Stimulated activated CD4-positive, alpha-beta T cell treated with anti-CD3 and anti-CD28 coated beads, Interleukin-1b, Interleukin-23, amount 100 ng/mL, for 24 hours (primary cell): ENCODE measurements around the gene MS4A10.

Experiments used
- DNase-seq, 4 experiments: peaks; one replicate each; pipeline ENCODE4 v3.0.0-alpha.2; 2020; ENCODE audit warnings: low read depth in 4 of 4, low spot score in 1 of 4

Gene MS4A10

DNA sequence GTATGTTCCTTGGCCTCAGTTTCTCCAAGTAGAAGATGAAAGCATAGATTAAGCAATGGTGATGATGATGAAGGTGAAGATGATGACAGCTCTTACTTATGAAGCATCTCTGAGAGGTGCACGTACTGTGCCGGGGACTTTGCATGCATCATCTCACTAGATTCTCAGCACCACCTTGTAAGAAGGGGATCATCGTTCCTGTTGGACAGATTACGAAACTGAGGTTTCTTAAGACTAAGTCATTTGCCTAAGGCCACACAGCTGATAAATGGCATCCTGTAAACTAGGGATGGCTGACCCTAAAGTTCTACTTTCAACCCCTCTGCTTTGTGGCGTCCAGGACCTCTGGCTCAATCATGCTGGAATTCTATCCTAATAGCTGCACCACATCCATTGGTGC lies 19.8 kb upstream of the MS4A10 start:
- DNase-seq: no peak

GRCh38 chr11:60766547-60766946 lies 18.6 kb upstream of the MS4A10 start:
- DNase-seq: no peak

DNA sequence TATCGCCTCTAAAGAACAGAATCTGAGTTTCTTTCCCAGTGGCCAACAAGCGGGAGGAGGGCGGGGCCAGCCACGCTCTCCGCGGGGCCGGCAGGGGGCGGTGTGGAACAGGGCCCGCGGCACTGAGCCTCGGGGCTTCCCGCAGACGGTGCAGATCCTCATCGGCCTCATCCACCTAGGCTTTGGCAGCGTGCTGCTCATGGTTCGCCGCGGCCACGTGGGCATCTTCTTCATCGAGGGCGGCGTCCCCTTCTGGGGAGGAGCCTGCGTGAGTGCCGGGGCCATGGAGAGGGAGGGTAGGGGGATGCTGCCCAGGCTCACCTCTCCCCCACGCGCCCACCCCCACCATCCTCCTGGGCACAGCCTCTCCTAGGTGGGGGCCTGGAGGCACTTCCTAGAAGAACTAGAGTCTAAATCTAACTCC lies 17.7 kb upstream of the MS4A10 start:
- DNase-seq: peak in 1 of 4 experiments; percentile 6

- no peak for DNase-seq
Observed at GRCh38 chr11:60768202-60768601, 16.9 kb upstream of the MS4A10 start.

GRCh38 chr11:60769273-60769672 lies 15.9 kb upstream of the MS4A10 start:
- DNase-seq: no peak

GRCh38 chr11:60769811-60770210 lies 15.3 kb upstream of the MS4A10 start:
- no peak for DNase-seq

GRCh38 chr11:60771146-60771545 lies 14.0 kb upstream of the MS4A10 start:
- no peak for DNase-seq

GRCh38 chr11:60771879-60772525 lies 13.1 kb upstream of the MS4A10 start:
- no peak for DNase-seq

DNA sequence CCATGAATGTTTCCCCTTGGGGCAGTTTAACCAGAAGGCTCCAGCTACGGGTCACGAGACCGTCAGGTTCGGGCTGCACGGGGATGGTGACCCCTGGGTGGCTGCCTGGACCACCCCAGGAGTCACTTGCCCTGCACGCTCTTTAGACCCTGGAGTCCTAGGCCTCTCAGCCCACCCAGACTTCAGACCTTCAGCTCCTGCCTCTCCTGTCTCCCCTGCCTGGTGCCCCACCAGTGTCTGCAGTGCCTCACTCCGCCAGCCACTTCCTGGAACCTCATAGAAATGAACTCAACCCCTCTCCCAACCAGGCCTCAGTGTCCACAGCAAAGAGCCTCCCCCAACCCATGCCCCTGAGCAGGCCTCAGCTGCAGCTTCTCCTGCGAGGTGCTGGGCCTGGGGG lies 12.5 kb upstream of the MS4A10 start:
- DNase-seq: no peak

DNA sequence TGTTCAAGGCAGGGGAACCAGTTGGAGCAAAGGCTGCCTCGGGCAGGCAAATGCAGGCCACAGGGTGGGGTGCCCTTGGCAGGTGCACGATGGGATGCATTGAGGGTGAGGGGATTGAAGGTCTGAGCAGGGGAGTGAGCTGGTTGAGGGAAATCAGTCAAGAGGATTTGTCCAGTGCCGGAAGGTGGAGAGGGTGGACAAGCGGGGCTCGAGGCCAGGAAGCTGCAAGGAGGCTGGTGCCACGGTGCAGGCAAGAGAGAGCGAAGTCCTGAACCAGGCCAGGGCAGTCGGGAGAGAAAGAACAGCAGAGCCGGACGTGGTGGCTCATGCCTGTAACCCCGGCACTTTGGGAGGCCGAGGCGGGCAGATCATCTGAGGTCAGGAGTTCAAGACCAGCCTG lies 10.4 kb upstream of the MS4A10 start:
- DNase-seq: no peak

- DNase-seq: peak; percentile 59 to 77 (median 74)
Observed at GRCh38 chr11:60775420-60775961, 9.6 kb upstream of the MS4A10 start.

DNA sequence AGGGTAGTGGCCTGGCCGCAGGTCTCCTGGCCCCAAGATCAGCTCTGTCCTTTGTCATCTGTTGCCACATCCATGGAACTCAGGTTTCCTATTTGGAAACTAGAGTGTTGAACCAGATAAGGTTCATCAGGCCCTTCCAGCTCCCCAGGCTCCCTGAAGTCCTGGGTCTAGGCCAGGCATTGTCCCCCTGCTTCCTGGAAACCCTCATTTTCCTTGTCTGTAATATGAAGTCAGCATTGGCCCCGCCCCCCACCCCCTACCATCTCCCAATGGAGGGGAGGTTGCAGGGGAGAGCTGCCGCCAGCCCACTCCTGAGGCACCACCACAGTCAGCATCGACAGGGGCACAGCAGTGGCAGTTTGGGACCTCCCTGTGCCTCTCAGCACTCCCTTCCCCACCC lies 9.0 kb upstream of the MS4A10 start:
- no peak for DNase-seq

GRCh38 chr11:60777106-60777505 lies 8.0 kb upstream of the MS4A10 start:
- no peak for DNase-seq

- no peak for DNase-seq
Observed at GRCh38 chr11:60777572-60777971, 7.6 kb upstream of the MS4A10 start.

- no peak for DNase-seq
Observed at GRCh38 chr11:60780065-60780464, 5.1 kb upstream of the MS4A10 start.

DNA sequence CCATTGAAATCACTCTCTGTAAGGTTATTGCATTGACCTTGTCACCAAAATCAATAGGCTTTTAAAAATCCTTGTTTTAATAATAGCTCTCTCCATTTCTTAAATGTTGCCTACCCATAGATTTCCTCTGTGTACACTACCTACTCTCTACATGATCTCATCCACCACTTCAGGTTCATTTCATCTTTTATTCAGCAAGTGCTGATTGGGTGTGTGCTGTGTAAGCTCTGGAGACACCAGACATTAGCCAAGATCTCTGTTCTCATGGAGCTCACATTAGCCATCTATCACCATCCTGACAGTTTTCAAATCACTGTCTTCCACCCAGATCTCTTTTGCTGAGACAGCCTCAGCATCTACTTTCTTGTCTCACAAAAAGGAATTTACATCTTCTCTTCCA lies 4.4 kb upstream of the MS4A10 start:
- no peak for DNase-seq

DNA sequence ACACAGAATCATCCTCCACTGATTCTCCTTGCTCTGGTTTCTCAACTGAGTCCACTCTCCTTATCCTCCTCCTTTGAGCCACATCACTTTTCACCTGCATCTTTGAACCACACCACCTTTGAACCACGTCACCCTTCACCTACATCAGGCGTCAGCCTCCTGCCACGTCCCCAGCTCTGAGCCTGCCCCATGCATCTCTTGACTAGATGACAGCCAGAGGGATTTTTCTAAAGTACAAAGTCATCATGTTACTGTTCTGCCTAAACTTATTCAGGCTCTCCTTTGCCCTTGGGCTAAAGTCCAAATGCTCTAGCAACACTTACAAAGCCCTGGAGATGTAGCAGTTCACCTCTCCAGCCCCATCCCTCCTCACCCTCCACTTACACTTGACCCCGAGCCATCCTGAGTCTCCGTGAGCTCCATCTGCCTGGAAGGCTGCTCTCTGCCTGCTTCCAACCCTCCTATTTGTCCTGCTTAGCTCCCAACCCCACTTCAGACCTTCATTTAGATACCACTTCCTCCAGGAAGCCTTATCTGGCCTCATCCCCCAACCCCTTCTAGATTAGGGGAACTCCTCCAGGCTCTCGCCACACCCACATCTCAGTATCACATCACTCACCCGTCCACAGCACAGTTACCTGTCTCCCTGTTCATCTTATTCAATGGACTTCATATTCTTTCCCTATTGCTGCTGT lies 3.7 kb upstream of the MS4A10 start:
- no peak for DNase-seq

DNA sequence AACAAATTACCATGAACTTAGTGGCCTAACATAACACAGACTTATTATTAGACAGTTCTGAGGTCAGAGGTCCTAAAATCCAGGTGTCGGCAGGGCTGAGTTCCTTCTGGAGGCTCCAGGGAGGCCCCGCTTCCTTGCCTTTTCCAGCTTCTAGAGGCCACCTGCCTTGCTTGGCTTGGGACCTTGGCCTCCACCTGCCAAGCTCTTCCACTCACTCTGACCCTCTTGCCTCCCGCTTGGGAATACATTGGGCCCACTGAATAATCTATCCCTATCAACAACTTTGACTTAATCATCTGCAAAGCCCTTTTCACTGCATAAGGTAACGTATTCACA lies 3.2 kb upstream of the MS4A10 start:
- DNase-seq: no peak

GRCh38 chr11:60782393-60783140 lies 2.6 kb upstream of the MS4A10 start:
- no peak for DNase-seq

DNA sequence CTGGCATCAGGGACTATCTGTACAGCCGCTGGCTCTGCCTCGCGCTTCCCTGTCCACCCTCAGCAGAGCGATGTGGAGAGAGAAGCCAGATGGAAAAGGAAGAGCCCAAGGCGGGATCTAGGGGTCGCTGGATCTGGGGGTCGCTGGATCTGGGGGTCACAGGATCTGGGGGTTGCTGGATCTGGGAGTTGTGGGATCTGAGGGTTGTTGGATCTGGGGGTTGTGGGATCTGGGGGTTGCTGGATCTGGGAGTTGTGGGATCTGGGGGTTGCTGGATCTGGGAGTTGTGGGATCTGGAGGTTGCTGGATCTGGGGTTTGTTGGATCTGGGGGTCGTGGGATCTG lies 2.0 kb upstream of the MS4A10 start:
- no peak for DNase-seq

- no peak for DNase-seq
Observed at GRCh38 chr11:60783911-60784310, 1.2 kb upstream of the MS4A10 start.

DNA sequence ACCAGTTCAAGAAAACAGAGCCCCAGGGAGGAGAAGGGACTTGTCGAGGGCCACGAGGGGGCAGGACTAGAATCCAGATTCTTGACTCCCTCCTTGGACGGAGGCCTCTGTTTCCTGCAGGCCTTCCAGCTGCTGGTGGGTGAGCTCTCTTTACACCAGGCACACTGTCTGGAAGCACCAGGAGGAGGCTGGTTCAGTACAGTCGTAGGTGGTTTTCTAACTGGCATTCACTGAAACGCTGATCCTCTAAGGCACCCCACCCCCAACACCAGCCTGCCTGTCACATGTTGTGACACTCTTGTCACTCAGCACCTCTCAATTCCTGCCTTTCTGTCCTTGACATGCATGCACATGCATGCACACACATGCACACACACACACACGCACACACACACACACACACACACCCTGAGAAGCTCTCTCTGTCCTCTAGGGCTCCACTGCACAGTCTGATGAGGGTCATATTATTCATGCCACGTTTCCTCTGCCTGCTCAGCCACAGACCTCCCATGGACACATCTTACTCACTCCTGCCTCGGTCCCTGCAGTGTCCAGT lies 751 bp downstream of the MS4A10 start:
- no peak for DNase-seq
